Lung (tissue), 16 donors: ENCODE results near the gene CTPS1. TPM values are rescaled to one million over a fixed set of nuclear protein-coding genes. Genes with fewer than 3 reads are reported as not detected.
A peak's percentile ranks its signal among the peaks of the same experiment; 100 is the strongest.

Experiments used
- ATAC-seq: fragments of 200-7000 bp; cut with Tn5 transposase; one replicate; pipeline ENCODE4 v1.9.1; 2020; ENCODE audit warnings: moderate number of reproducible peaks; ENCODE audit not compliant: insufficient read depth, low FRiP score
- DNase-seq, 3 donors: peaks; one replicate each; pipeline ENCODE4 v3.0.0-alpha.2; 2013 to 2017
- H3K27ac ChIP-seq, 2 donors: one replicate each; pipeline ENCODE4 v1.5.1; 2013; ENCODE audit warnings: mild to moderate bottlenecking in 2 of 2, moderate library complexity in 2 of 2, control low read depth in 1 of 2, inconsistent platforms in 1 of 2, low read depth in 1 of 2, low read length in 1 of 2
- H3K27me3 ChIP-seq, 3 donors: one replicate each; pipeline ENCODE4 v1.5.1; 2013; ENCODE audit warnings: low read length in 2 of 3; ENCODE audit not compliant: control insufficient read depth in 3 of 3, insufficient read depth in 3 of 3
- H3K36me3 ChIP-seq, 4 donors: one replicate each; pipeline ENCODE4 v1.5.1; 2013; ENCODE audit warnings: low read length in 4 of 4, mild to moderate bottlenecking in 1 of 4, moderate library complexity in 1 of 4; ENCODE audit not compliant: control insufficient read depth in 4 of 4, insufficient read depth in 4 of 4
- H3K4me1 ChIP-seq, 5 donors: one replicate each; pipeline ENCODE4 v1.5.1; 2013; ENCODE audit warnings: low read length in 5 of 5, mild to moderate bottlenecking in 2 of 5, moderate library complexity in 1 of 5; ENCODE audit not compliant: control insufficient read depth in 5 of 5, insufficient read depth in 5 of 5
- H3K4me3 ChIP-seq: one replicate; pipeline ENCODE4 v1.5.1; 2013; ENCODE audit warnings: mild to moderate bottlenecking, control low read depth, moderate library complexity
- H3K9ac ChIP-seq, 2 donors: one replicate each; pipeline ENCODE4 v1.5.1; 2013; ENCODE audit warnings: low read length in 2 of 2, control low read depth in 1 of 2; ENCODE audit not compliant: insufficient read depth in 1 of 2
- H3K9me3 ChIP-seq, 4 donors: one replicate each; pipeline ENCODE4 v1.5.1; 2013; ENCODE audit warnings: low read length in 3 of 4, mild to moderate bottlenecking in 1 of 4, moderate library complexity in 1 of 4; ENCODE audit not compliant: control insufficient read depth in 4 of 4, insufficient read depth in 3 of 4
- WGBS, 2 donors: extraction: QIAGEN DNeasy Blood & Tissue Kit; methylation state at CpG; one replicate each; pipeline ENCODE4 v1.1.7; 2013; 5-methylcytosine and 5-hydroxymethylcytosine counted together
- long read RNA-seq, 5 donors: transcript quantifications; one replicate each; lab custom pipeline, GENCODE V29; 2026
- polyA plus RNA-seq, 2 donors: library from polyadenylated mRNA; stranded (reverse); fragments of 200-250 nt; gene quantifications; one replicate each; pipeline ENCODE4 v1.2.1, GENCODE V29; 2013
- total RNA-seq, 2 donors: library from RNA; depleted of rRNA in 1 of 2; stranded (reverse); fragments of >200 nt in 1 of 2; gene quantifications; one replicate each; pipeline ENCODE4 v1.2.1, GENCODE V29; 2014 to 2021
- TF ChIP-seq, protein P1 (sequence below): IDR thresholded peaks from 2 replicates; pipeline ENCODE4 v1.5.1; 2012; ENCODE audit warnings: mild to moderate bottlenecking; ENCODE audit errors: control extremely low read depth, extremely low read depth
- donor health status: control.
- donor health status: control.
- donor health status: Bipolar disorder and iron deficiency.
- donor health status: healthy.
- donor health status: DM: yes; HTN: yes; CAD: no.

CTPS1 gene
- 10 to 100 TPM; 16.3 to 26.0 TPM for total RNA-seq
- 10 to 100 TPM; 10.6 to 22.7 TPM for polyA plus RNA-seq
- long read RNA-seq, donor 1, partial matches to known transcripts, result 0 of 2 reads
- long read RNA-seq, donor 1, other reads (novel, unspliced or antisense), result 0 of 2 reads
- long read RNA-seq, donor 2, partial matches to known transcripts, result 0 of 1 reads
- long read RNA-seq, donor 2, other reads (novel, unspliced or antisense), result 0 of 1 reads
- long read RNA-seq, donor 3, partial matches to known transcripts, result 0 of 1 reads
- long read RNA-seq, donor 3, other reads (novel, unspliced or antisense), result 0 of 1 reads
- long read RNA-seq, donor 4, partial matches to known transcripts, result 5 of 5 reads
- long read RNA-seq, donor 4, other reads (novel, unspliced or antisense), result 0 of 5 reads
- long read RNA-seq, donor 5, partial matches to known transcripts, result 0 of 4 reads
- long read RNA-seq, donor 5, other reads (novel, unspliced or antisense), result 0 of 4 reads

- Histone ChIP-seq H3K27ac (peak within 1 kb of the TSS; percentile 91 to 95), H3K36me3 (peaks cover 0 to 5% (median 0%) of the 10 kb centered on the region in 4 donors), H3K4me1 (peaks cover 6 to 22% (median 10%) of the 10 kb centered on the region in 5 donors), H3K27me3 (no peaks in the 10 kb centered on the region), H3K9me3 (no peaks in the 10 kb centered on the region), H3K4me3 (peak within 1 kb of the TSS; percentile 58), H3K9ac (peak within 1 kb of the TSS; percentile 37 to 96)
- ATAC-seq, result peak; percentile 92
- TF ChIP-seq, protein P1, sequence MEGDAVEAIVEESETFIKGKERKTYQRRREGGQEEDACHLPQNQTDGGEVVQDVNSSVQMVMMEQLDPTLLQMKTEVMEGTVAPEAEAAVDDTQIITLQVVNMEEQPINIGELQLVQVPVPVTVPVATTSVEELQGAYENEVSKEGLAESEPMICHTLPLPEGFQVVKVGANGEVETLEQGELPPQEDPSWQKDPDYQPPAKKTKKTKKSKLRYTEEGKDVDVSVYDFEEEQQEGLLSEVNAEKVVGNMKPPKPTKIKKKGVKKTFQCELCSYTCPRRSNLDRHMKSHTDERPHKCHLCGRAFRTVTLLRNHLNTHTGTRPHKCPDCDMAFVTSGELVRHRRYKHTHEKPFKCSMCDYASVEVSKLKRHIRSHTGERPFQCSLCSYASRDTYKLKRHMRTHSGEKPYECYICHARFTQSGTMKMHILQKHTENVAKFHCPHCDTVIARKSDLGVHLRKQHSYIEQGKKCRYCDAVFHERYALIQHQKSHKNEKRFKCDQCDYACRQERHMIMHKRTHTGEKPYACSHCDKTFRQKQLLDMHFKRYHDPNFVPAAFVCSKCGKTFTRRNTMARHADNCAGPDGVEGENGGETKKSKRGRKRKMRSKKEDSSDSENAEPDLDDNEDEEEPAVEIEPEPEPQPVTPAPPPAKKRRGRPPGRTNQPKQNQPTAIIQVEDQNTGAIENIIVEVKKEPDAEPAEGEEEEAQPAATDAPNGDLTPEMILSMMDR, result no peak
- WGBS, 2 donors, result 0 to 1% methylated on average over 61 to 96 of the region's 96 CpGs
- DNase-seq, result peak; percentile 96 to 97 (median 97)
Observed at GRCh38 chr1:40979241-40980067, at the start of gene CTPS1. Gene CTPS1 (plus strand): TSS chr1:40979696. CDS start chr1:40983291, 3,595 bp downstream.

GRCh38 chr1:40930174-40930964 is 49.1 kb upstream of the CTPS1 start:
- Histone ChIP-seq H3K27me3 (no peaks in the 10 kb centered on the region), H3K27ac (no peak overlapping the region), H3K4me3 (no peak overlapping the region), H3K9ac (no peak overlapping the region), H3K4me1 (peaks cover 0 to 6% (median 0%) of the 10 kb centered on the region in 5 donors), H3K36me3 (no peaks in the 10 kb centered on the region), H3K9me3 (no peaks in the 10 kb centered on the region)
- no peak for ATAC-seq
- no peak for DNase-seq
- TF ChIP-seq, protein P1, result no peak
- WGBS, 2 donors, result 70 to 92% methylated on average over 8 of the region's 8 CpGs

DNA sequence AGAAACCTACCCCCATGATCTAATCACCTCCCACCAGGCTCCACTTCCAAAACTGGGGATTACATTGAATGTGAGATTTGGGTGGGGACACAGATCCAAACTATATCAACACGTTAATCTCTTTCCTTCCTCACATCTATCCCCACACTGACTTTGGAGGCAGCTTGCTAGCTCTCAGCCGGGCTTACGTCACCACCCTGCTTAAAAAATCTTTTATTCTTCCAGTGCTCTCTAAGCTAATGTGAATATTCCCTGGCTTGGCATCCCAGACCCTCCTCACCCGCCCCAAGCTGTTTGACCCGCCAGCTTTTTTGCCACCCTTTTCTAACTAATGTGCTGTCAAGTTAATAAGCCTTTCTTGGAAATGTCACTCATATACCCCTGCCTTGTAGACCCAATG is 47.9 kb upstream of the CTPS1 start:
- Histone ChIP-seq H3K4me3 (no peak overlapping the region), H3K4me1 (peaks cover 0 to 6% (median 0%) of the 10 kb centered on the region in 5 donors), H3K36me3 (no peaks in the 10 kb centered on the region), H3K27ac (no peak overlapping the region), H3K9ac (peak overlapping the region in 1 of 2 donors; percentile 3), H3K9me3 (no peaks in the 10 kb centered on the region), H3K27me3 (no peaks in the 10 kb centered on the region)
- no peak for DNase-seq
- 70 to 80% methylated on average over 5 of the region's 5 CpGs for WGBS, 2 donors
- ATAC-seq, result no peak
- TF ChIP-seq, protein P1, result no peak
